Measurements from ENCODE around the gene SYNPR.

The SYNPR gene

GRCh38 chr3:63308072-63308471, 30.0 kb downstream of the SYNPR start:
- DNase-seq: no peak

DNA sequence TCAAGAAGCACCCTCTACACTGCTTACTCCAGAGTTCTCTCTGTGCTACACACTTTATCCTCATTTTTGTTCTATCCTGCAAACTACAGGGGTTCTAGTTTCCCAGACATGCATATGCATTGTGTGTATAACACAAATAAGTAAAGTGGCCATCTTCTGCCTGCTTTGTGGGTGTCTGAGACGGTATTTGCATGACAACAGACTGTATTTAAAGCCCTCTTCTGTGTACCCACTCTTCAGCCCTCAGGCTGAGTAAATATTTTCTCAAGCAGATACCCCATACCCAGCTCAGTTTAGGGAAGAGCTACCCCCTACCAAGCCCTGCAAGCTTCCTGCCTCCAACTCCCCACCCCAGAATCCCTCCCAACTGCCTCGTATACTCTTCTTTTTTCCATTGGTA, 31.7 kb downstream of the SYNPR start:
- DNase-seq: no peak

- no peak for DNase-seq
Measured at GRCh38 chr3:63323766-63324165, 45.7 kb downstream of the SYNPR start.

DNA sequence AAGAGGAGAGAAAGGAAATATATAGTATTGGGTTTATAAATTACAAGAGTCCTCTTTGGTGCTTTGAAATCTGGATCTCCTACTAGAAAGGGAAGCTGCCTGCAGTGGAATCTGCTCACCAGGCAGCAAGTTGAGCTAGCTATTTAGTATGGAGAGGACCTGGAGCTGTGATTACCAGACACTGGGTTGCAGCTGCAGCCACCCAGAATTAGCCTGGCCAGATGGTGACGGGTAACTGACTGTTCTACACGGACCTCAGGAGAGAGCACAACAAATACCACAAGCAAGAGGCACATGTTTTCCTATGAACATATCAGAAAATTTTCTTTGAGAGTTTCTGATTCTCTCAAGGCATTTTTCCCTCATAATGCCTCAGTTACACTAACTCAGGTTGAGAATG, 46.5 kb downstream of the SYNPR start:
- no peak for DNase-seq

GRCh38 chr3:63325386-63325785, 47.3 kb downstream of the SYNPR start:
- no peak for DNase-seq

DNA sequence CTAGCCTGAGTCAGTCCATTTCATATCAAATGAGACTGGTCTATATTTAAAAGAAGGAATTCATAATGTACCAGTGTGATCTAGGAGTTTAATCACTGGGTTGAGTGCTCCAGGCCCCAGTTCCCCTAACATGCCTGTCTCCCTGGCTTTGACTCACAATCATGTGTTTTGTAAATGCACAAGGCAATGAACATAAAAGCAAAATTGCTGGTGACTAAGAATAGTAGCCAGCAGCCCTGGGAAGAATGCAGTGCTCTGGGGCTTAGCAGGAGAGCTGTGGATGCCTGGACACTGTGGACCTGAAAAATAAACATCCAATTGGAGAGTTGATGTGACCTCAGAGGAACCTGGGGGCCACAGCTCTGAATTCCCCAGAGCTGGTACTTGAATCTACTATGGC, 50.3 kb downstream of the SYNPR start:
- no peak for DNase-seq

GRCh38 chr3:63331520-63331919, 53.4 kb downstream of the SYNPR start:
- no peak for DNase-seq

GRCh38 chr3:63333815-63334214, 55.7 kb downstream of the SYNPR start:
- DNase-seq: no peak

- DNase-seq: no peak
Measured at GRCh38 chr3:63338351-63338750, 60.2 kb downstream of the SYNPR start.

DNA sequence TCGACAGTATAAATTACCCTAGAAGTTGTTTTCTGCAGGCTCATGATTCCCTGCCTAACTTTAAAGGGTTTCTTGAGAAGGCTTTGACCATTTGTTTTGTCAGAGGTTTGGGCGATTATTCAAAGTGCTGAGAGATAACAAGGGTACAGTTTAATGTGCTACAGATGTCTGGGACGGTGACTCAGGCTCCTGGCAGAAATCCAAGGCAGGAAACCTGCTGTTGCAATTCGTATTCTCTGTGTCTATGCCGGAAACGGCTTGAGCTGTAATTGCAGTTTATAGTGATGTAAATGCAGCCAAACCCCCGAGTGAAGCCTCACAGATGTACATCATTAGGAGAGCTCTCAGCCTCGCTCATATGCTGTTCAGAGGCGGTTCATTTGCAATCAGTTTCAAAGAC, 65.6 kb downstream of the SYNPR start:
- DNase-seq: peak; percentile 34

DNA sequence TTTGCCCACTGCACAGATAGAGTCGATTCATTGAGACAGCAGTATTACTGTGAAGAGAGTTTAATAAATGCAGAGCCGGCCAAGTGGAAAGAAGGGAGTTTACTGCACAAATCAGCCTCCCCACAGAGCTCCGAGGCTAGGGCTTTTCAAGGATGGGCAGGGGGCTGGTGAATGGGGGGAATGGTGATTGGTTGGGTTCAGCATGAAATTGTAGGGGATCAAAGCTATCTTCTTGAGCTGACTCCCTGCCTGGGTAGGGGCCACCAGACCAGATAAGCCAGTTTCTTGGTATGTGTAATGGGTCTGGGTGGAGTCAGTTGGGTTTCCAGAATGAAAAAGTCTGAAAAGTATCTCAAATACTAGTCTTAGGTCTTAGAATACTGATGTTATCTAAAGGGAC, 66.6 kb downstream of the SYNPR start:
- no peak for DNase-seq

- no peak for DNase-seq
Measured at GRCh38 chr3:63349583-63350573, 71.8 kb downstream of the SYNPR start.

GRCh38 chr3:63351159-63352007, 73.3 kb downstream of the SYNPR start:
- DNase-seq: peak; percentile 11

DNA sequence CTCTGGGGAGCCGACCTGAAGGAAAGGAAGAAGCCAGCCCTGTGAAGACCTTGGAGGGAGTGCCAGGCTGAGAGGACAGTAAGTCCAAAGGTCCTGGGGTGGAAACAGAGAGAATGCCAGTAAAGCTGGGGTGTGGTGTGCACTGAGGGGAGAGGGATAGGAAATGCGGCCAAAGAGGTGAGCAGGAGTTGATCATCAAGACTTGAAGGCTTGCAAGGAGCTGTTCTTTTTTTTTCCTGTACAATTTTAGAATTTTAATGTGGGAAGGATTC, 73.8 kb downstream of the SYNPR start:
- DNase-seq: no peak

DNA sequence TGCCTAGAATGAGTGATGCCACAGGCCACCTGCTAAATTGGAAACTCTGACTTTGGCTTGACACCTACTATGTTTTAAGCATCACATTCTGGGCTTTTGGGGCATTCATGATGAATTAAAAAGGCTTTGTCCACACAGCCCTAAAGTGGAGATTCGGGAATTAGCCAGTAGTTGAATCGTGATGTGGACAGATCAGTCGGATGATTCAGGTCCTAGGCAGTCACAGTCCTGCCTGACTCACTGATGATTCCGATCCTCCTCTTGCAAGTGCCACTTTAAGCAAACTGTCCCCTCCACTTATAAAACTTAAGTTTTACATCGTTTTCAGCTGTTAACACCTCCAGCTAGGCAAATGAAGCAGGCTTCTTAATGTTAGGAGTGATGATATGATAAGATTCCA, 75.3 kb downstream of the SYNPR start:
- DNase-seq: no peak

- DNase-seq: no peak
Measured at GRCh38 chr3:63354160-63354559, 76.1 kb downstream of the SYNPR start.

DNA sequence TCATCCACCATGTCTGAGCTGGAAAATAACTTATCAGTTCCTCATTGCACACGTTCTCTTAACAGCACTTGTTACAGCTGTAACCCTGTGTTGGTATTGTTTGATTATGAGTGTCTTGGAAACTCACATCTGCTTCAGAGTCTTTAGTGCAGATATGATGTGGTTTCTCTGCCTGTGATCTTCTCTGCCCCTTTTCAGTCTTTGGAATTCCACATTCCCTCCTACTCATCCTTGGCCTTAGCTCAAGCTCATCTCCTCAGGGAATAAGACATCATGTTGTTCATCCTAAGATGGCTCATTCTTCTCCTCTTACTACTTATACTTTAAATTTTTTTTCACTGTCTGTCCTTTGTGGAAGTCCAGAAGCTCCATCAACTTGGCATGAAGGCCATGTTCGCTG, 77.7 kb downstream of the SYNPR start:
- no peak for DNase-seq

DNA sequence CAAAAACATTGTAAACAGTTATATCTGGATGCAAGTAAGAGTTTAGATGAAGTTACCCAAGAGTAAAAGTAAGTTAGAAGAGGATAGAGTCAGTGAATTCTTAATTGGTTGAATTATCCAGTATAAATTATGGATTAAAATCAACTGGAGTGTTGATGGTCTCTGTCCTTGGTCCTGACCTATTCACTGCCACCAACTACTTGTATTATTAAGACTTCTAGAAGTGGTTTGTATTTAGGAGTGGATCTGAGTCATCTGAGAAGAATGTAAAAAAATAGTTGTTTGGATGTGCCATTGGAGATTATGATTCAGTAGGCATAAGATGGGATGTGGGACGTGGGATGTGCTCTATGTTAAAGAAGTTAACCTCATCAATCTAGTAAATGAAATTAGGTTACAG, 86.4 kb downstream of the SYNPR start:
- no peak for DNase-seq

GRCh38 chr3:63364910-63365309, 86.8 kb downstream of the SYNPR start:
- DNase-seq: no peak

- DNase-seq: no peak
Measured at GRCh38 chr3:63365671-63366070, 87.6 kb downstream of the SYNPR start.

- DNase-seq: no peak
Measured at GRCh38 chr3:63370094-63370493, 92.0 kb downstream of the SYNPR start.

- DNase-seq: no peak
Measured at GRCh38 chr3:63383040-63383439, 104.9 kb downstream of the SYNPR start.

GRCh38 chr3:63384382-63384781, 106.3 kb downstream of the SYNPR start:
- DNase-seq: no peak

DNA sequence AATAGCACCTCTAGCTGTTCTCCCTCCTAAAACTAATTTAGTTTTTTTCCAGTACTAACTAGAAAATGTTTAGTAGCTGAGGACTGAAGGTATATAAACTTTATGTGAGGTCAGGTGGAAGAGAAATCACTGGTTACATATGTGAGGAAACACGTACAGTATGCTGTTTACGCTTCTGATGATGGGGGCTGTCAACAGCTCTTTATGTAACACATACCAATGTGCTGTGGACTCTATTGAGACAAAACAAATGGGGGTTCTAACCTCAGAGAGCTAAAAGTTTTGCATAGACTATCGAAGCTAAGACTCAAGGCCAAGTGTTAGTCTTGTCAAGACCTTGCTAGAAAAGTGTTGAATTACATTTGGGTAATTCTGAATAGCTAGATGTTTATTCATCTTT, 107.5 kb downstream of the SYNPR start:
- no peak for DNase-seq

Measured in NCI-H2029 treated with DMSO at 0.1 percent for 48 hours (cell line).